Naive thymus-derived CD8-positive, alpha-beta T cell (primary cell): ENCODE data around the gene SSTR1. TPM values are rescaled to one million over a fixed set of nuclear protein-coding genes. Genes with fewer than 3 reads are reported as not detected.

ENCODE experiments used
- ATAC-seq, 2 donors: fragments of 150-1000 bp; cut with Tn5 transposase in 1 of 2; sonication (Bioruptor Pico), chemical (Tn5 transposase) in 1 of 2; 1 replicate in 1 of 2; 2 replicates in 1 of 2; pipeline ENCODE4 v1.10.0; 2021; ENCODE audit warnings: mild to moderate bottlenecking in 2 of 2, moderate library complexity in 2 of 2
- POLR2A ChIA-PET: fragments of 350-600 bp; sonication (Branson Sonifier 250); formaldehyde crosslinking; loops from one replicate; lab custom pipeline; 2021; ENCODE audit warnings: antibody characterized with exemption; lab: Charles Lee
- DNase-seq, 10 donors: peaks; one replicate each; pipeline versions ENCODE4 v3.0.0 to v3.0.0-alpha.2; 2020 to 2022
- H3K27ac Mint-ChIP-seq, 10 donors: one replicate each; pipeline ENCODE4 v1.8.0; 2020 to 2022; ENCODE audit warnings: mild to moderate bottlenecking in 10 of 10, mixed read lengths in 10 of 10, moderate library complexity in 4 of 10, inconsistent platforms in 1 of 10
- H3K27me3 Mint-ChIP-seq, 5 donors: one replicate each; pipeline ENCODE4 v1.8.0; 2021 to 2022; ENCODE audit warnings: mixed read lengths in 5 of 5
- H3K36me3 Mint-ChIP-seq, 3 donors: one replicate each; pipeline ENCODE4 v1.8.0; 2020 to 2022; ENCODE audit warnings: mixed read lengths in 3 of 3, mild to moderate bottlenecking in 2 of 3, inconsistent platforms in 1 of 3
- H3K4me1 Mint-ChIP-seq, 4 donors: one replicate each; pipeline ENCODE4 v1.8.0; 2021 to 2022; ENCODE audit warnings: mixed read lengths in 4 of 4
- H3K4me3 Mint-ChIP-seq, 10 donors: one replicate each; pipeline ENCODE4 v1.8.0; 2020 to 2022; ENCODE audit warnings: mild to moderate bottlenecking in 10 of 10, mixed read lengths in 10 of 10, moderate library complexity in 6 of 10, inconsistent platforms in 1 of 10
- H3K9me3 Mint-ChIP-seq, 9 donors: one replicate each; pipeline ENCODE4 v1.8.0; 2020 to 2022; ENCODE audit warnings: mixed read lengths in 9 of 9, mild to moderate bottlenecking in 3 of 9, inconsistent platforms in 1 of 9, moderate library complexity in 1 of 9
- polyA plus RNA-seq, 3 donors: library from polyadenylated mRNA; unstranded; fragments of 300-500 nt; fragmentation: Illumina TruSeq; gene quantifications; one replicate each; pipeline ENCODE4 v1.2.3, GENCODE V29; 2021
- total RNA-seq, 8 experiments: library from RNA in 2 of 8; stranded (reverse) in 2 of 8; gene quantifications; one replicate each; pipeline ENCODE4 v1.2.3 and lab custom pipeline; 2021 to 2026

SSTR1 gene
- total RNA-seq (not detected), polyA plus RNA-seq (not detected), total RNA-seq (lab: John Stamatoyannopoulos, UW) (0 reads per million in 6 experiments)

GRCh38 chr14:38207736-38208617 is at the start of gene SSTR1:
SSTR1 (plus strand) TSS chr14:38207904; CDS start chr14:38209390, 1,486 bp downstream.
- H3K9me3 Mint-ChIP-seq: peaks cover 0 to 10% (median 7%) of the 10 kb centered on the region in 9 donors
- POLR2A ChIA-PET: no interaction called here
- H3K4me1 Mint-ChIP-seq: peaks cover 21 to 42% (median 33%) of the 10 kb centered on the region in 4 donors
- H3K4me3 Mint-ChIP-seq: peak within 1 kb of the TSS; percentile 50 to 89 (median 78)
- H3K36me3 Mint-ChIP-seq: peaks cover 0 to 12% (median 0%) of the 10 kb centered on the region in 3 donors
- DNase-seq (no peak), ATAC-seq (peak in 1 of 2 donors; percentile 24)
- H3K27me3 Mint-ChIP-seq: peaks cover 25 to 79% (median 53%) of the 10 kb centered on the region in 5 donors
- H3K27ac Mint-ChIP-seq: peak within 1 kb of the TSS in 1 of 10 donors; percentile 80

DNA sequence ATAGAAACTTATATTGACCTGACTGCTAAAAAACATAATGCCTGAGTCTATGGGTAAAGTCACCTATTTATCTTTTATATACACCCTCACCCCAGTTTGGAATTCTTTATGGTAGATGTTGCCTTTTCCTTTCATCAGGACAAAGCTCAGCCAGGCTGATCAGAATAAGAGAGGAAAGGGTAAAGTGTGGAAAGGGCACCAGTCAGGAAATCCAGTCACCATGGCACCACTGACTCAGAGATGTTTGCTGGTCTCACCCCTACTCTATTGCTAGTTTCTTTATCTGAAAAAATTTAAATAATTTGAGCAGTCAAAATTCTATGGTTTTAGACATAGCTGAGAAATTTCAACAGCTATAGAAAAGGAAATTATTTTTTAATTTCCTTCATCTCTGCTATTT is 49.2 kb upstream of the SSTR1 start:
- Mint-ChIP-seq H3K27me3 (peaks cover 0 to 2% (median 0%) of the 10 kb centered on the region in 5 donors), H3K4me3 (no peak overlapping the region), H3K4me1 (no peaks in the 10 kb centered on the region), H3K9me3 (no peaks in the 10 kb centered on the region), H3K36me3 (no peaks in the 10 kb centered on the region), H3K27ac (peak overlapping the region in 1 of 10 donors; percentile 21)
- DNase-seq (no peak), ATAC-seq (no peak)
- POLR2A ChIA-PET: no interaction called here

- H3K4me3 Mint-ChIP-seq: no peak overlapping the region
- H3K9me3 Mint-ChIP-seq: peaks cover 0 to 1% (median 0%) of the 10 kb centered on the region in 9 donors
- POLR2A ChIA-PET: no interaction called here
- no peaks in the 10 kb centered on the region for H3K4me1 Mint-ChIP-seq
- no peaks in the 10 kb centered on the region for H3K36me3 Mint-ChIP-seq
- DNase-seq (no peak), ATAC-seq (no peak)
- no peaks in the 10 kb centered on the region for H3K27me3 Mint-ChIP-seq
- H3K27ac Mint-ChIP-seq: no peak overlapping the region
These were observed 39.3 kb upstream of the SSTR1 start for GRCh38 chr14:38168416-38168815.

DNA sequence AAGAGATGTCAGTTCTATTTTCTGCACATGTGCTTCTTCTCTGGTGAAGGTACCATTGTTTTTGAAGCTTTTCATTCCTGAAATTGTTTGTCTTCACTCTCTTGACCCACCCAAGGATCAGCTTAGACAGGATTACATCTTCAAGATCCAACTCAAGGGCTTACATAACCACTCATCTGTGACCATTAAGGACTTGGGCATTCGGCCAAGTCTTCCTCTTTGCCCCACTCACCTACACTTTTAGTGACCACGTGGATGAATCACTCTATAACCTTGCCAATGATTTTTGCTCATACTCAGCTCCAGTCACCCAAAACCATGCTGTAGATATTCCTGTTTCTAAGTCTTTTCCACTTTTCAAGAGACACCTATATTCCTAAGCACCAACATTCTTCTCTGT is 36.5 kb upstream of the SSTR1 start:
- Mint-ChIP-seq H3K27ac (peak overlapping the region in 1 of 10 donors; percentile 8), H3K4me1 (no peaks in the 10 kb centered on the region), H3K9me3 (peaks cover 0 to 6% (median 0%) of the 10 kb centered on the region in 9 donors), H3K27me3 (no peaks in the 10 kb centered on the region), H3K4me3 (no peak overlapping the region), H3K36me3 (no peaks in the 10 kb centered on the region)
- POLR2A ChIA-PET: no interaction called here
- no peak for DNase-seq
- ATAC-seq: no peak

DNA sequence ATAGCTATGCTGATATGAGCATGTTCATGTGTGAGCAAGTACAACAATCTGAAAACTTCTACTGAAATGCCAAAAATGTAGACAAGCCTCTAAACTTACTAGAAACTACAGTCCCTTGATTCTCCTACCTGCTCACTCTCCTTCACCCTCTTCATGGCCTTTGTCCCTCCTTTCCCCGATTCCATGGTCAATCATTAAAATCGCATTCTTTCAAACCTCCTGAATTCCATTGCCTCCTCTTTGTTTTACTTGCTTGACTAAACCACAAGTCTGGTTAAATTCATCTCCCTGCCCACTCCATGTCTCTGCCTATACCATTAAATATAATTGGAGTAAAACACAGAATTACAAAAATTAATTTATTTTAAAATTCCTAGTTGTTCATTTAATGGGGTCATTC is 33.0 kb upstream of the SSTR1 start:
- POLR2A ChIA-PET: no interaction called here

DNA sequence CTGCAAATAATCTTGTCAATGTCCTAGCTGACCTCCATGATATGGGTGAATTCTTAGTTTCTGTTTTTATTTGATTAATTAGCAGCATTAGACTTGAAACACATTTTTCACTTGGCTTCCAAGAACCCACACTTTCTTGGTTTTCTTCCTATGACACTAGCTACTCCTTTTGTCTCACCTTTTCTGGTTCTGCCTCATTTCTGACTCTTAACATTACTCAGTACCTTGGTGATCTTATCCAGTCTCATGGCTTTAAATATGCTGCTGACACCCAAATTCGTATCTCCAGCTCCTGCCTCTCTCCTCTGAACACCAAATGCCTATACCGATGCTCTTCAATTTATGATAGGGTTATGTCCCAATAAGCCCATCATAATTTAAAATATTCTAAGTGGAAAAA is 32.0 kb upstream of the SSTR1 start:
- POLR2A ChIA-PET: no interaction called here
- ATAC-seq: no peak
- no peak overlapping the region for H3K4me3 Mint-ChIP-seq
- H3K36me3 Mint-ChIP-seq: peaks cover 0 to 25% (median 0%) of the 10 kb centered on the region in 3 donors
- H3K4me1 Mint-ChIP-seq: no peaks in the 10 kb centered on the region
- peaks cover 0 to 26% (median 3%) of the 10 kb centered on the region in 9 donors for H3K9me3 Mint-ChIP-seq
- no peak overlapping the region for H3K27ac Mint-ChIP-seq
- peaks cover 0 to 9% (median 2%) of the 10 kb centered on the region in 5 donors for H3K27me3 Mint-ChIP-seq
- no peak for DNase-seq

More for the DNA sequence above, 33.0 kb upstream of the SSTR1 start:
- DNase-seq: no peak
- Mint-ChIP-seq H3K27me3 (peaks cover 0 to 9% (median 2%) of the 10 kb centered on the region in 5 donors), H3K4me1 (no peaks in the 10 kb centered on the region), H3K4me3 (no peak overlapping the region), H3K9me3 (peaks cover 0 to 21% (median 0%) of the 10 kb centered on the region in 9 donors), H3K36me3 (peaks cover 0 to 20% (median 0%) of the 10 kb centered on the region in 3 donors), H3K27ac (peak overlapping the region in 1 of 10 donors; percentile 19)
- no peak for ATAC-seq

- POLR2A ChIA-PET: no interaction called here
- H3K4me1 Mint-ChIP-seq: no peaks in the 10 kb centered on the region
- no peak overlapping the region for H3K4me3 Mint-ChIP-seq
- H3K36me3 Mint-ChIP-seq: peaks cover 0 to 25% (median 0%) of the 10 kb centered on the region in 3 donors
- no peak overlapping the region for H3K27ac Mint-ChIP-seq
- peaks cover 0 to 26% (median 3%) of the 10 kb centered on the region in 9 donors for H3K9me3 Mint-ChIP-seq
- DNase-seq (no peak), ATAC-seq (no peak)
- H3K27me3 Mint-ChIP-seq: peaks cover 0 to 9% (median 2%) of the 10 kb centered on the region in 5 donors
These were observed 31.3 kb upstream of the SSTR1 start for GRCh38 chr14:38176379-38176778.

GRCh38 chr14:38184132-38184531 is 23.6 kb upstream of the SSTR1 start:
- no peak for ATAC-seq
- POLR2A ChIA-PET: no interaction called here
- Mint-ChIP-seq H3K27ac (peak overlapping the region in 1 of 10 donors; percentile 13), H3K9me3 (peaks cover 0 to 20% (median 3%) of the 10 kb centered on the region in 9 donors), H3K27me3 (no peaks in the 10 kb centered on the region), H3K4me1 (peaks cover 6 to 16% (median 7%) of the 10 kb centered on the region in 4 donors), H3K4me3 (no peak overlapping the region), H3K36me3 (peaks cover 0 to 9% (median 0%) of the 10 kb centered on the region in 3 donors)
- DNase-seq: no peak

- POLR2A ChIA-PET: no interaction called here
- Mint-ChIP-seq H3K9me3 (peaks cover 0 to 9% (median 0%) of the 10 kb centered on the region in 9 donors), H3K36me3 (no peaks in the 10 kb centered on the region)
These were observed 22.0 kb upstream of the SSTR1 start for GRCh38 chr14:38185671-38186070.

DNA sequence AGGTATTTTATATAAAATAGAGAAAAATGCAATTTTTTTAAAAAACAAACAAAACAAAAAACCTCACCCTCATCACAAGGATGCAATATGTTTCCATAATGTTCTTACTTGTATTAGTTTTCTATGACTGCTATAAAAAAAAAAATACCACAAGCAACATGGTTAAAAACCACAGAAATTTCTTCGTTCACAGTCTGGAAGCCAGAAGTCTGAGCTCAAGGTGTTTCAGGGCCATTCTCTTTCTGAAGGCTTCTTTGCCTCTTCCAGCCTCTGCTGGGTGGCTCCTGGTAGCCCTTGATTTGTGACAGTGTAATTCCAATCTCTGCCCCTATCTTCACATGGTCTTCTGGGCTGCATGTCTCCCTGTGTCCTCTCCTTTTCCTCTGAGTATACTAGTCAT is 21.5 kb upstream of the SSTR1 start:
- no peak overlapping the region for H3K4me3 Mint-ChIP-seq
- no peaks in the 10 kb centered on the region for H3K36me3 Mint-ChIP-seq
- POLR2A ChIA-PET: no interaction called here

More at GRCh38 chr14:38185671-38186070, 22.0 kb upstream of the SSTR1 start:
- DNase-seq (no peak), ATAC-seq (no peak)
- Mint-ChIP-seq H3K4me1 (peaks cover 6 to 16% (median 7%) of the 10 kb centered on the region in 4 donors), H3K4me3 (no peak overlapping the region), H3K27ac (no peak overlapping the region), H3K27me3 (no peaks in the 10 kb centered on the region)

GRCh38 chr14:38187528-38187927 is 20.2 kb upstream of the SSTR1 start:
- ATAC-seq (no peak), DNase-seq (no peak)
- POLR2A ChIA-PET: interaction anchor here (0.7 kb wide), 1 partner anchor 62 kb away, joined by 3 read pairs; no protein-coding TSS in a partner anchor
- H3K27ac Mint-ChIP-seq: no peak overlapping the region
- H3K27me3 Mint-ChIP-seq: no peaks in the 10 kb centered on the region
- no peak overlapping the region for H3K4me3 Mint-ChIP-seq
- peaks cover 6 to 16% (median 7%) of the 10 kb centered on the region in 4 donors for H3K4me1 Mint-ChIP-seq
- peaks cover 0 to 8% (median 0%) of the 10 kb centered on the region in 9 donors for H3K9me3 Mint-ChIP-seq
- H3K36me3 Mint-ChIP-seq: no peaks in the 10 kb centered on the region

More for the DNA sequence above, 21.5 kb upstream of the SSTR1 start:
- peaks cover 6 to 16% (median 7%) of the 10 kb centered on the region in 4 donors for H3K4me1 Mint-ChIP-seq
- ATAC-seq (peak in 1 of 2 donors; percentile 30), DNase-seq (no peak)
- no peak overlapping the region for H3K27ac Mint-ChIP-seq
- H3K27me3 Mint-ChIP-seq: no peaks in the 10 kb centered on the region
- peaks cover 0 to 9% (median 0%) of the 10 kb centered on the region in 9 donors for H3K9me3 Mint-ChIP-seq

GRCh38 chr14:38189930-38190726 is 17.6 kb upstream of the SSTR1 start:
- POLR2A ChIA-PET: no interaction called here
- H3K36me3 Mint-ChIP-seq: no peaks in the 10 kb centered on the region
- no peaks in the 10 kb centered on the region for H3K27me3 Mint-ChIP-seq
- no peak for DNase-seq
- H3K9me3 Mint-ChIP-seq: no peaks in the 10 kb centered on the region
- peaks cover 6 to 16% (median 8%) of the 10 kb centered on the region in 4 donors for H3K4me1 Mint-ChIP-seq
- H3K27ac Mint-ChIP-seq: no peak overlapping the region
- H3K4me3 Mint-ChIP-seq: no peak overlapping the region
- ATAC-seq: no peak
